C4-2B (cell line): Measurements from ENCODE around the gene TST.

ENCODE experiments used
- ZFX ChIP-seq: fragments of 450-650 bp; IDR thresholded peaks from 2 replicates; pipeline ENCODE4 v1.6.1; 2017
- TF ChIP-seq, protein P1 (sequence below): fragments of 450-650 bp; conservative IDR thresholded peaks from 2 replicates; pipeline ENCODE4 v1.5.1; 2017; ENCODE audit warnings: mild to moderate bottlenecking

GRCh38 chr22:37020192-37020479 lies 889 bp upstream of the TST start:
- TF ChIP-seq, protein P1, sequence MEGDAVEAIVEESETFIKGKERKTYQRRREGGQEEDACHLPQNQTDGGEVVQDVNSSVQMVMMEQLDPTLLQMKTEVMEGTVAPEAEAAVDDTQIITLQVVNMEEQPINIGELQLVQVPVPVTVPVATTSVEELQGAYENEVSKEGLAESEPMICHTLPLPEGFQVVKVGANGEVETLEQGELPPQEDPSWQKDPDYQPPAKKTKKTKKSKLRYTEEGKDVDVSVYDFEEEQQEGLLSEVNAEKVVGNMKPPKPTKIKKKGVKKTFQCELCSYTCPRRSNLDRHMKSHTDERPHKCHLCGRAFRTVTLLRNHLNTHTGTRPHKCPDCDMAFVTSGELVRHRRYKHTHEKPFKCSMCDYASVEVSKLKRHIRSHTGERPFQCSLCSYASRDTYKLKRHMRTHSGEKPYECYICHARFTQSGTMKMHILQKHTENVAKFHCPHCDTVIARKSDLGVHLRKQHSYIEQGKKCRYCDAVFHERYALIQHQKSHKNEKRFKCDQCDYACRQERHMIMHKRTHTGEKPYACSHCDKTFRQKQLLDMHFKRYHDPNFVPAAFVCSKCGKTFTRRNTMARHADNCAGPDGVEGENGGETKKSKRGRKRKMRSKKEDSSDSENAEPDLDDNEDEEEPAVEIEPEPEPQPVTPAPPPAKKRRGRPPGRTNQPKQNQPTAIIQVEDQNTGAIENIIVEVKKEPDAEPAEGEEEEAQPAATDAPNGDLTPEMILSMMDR: no peak
- peak; percentile 58; the same call in 1 of the 2 replicates for TF ChIP-seq ZFX
